Osteocyte (in vitro differentiated cells): ENCODE measurements around the gene CIP2A. TPM values are rescaled to one million over a fixed set of nuclear protein-coding genes. Genes with fewer than 3 reads are reported as not detected.

ENCODE experiments used
- DNase-seq: peaks from one replicate; pipeline ENCODE4 v3.0.0; 2021; ENCODE audit warnings: mixed read lengths; ENCODE audit not compliant: unreplicated experiment; ENCODE audit errors: extremely low spot score
- H3K27ac Mint-ChIP-seq: one replicate; pipeline ENCODE4 v1.8.0; 2021; ENCODE audit warnings: mild to moderate bottlenecking, mixed read lengths; ENCODE audit not compliant: unreplicated experiment
- H3K27me3 Mint-ChIP-seq: one replicate; pipeline ENCODE4 v1.8.0; 2021; ENCODE audit warnings: mixed read lengths; ENCODE audit not compliant: unreplicated experiment
- H3K36me3 Mint-ChIP-seq: one replicate; pipeline ENCODE4 v1.8.0; 2021; ENCODE audit warnings: mixed read lengths; ENCODE audit not compliant: unreplicated experiment
- H3K4me1 Mint-ChIP-seq: one replicate; pipeline ENCODE4 v1.8.0; 2021; ENCODE audit warnings: mixed read lengths; ENCODE audit not compliant: unreplicated experiment
- H3K4me3 Mint-ChIP-seq: one replicate; pipeline ENCODE4 v1.8.0; 2021; ENCODE audit warnings: mild to moderate bottlenecking, moderate library complexity, mixed read lengths; ENCODE audit not compliant: unreplicated experiment
- H3K9me3 Mint-ChIP-seq: one replicate; pipeline ENCODE4 v1.8.0; 2021; ENCODE audit warnings: mixed read lengths; ENCODE audit not compliant: unreplicated experiment
- total RNA-seq: library from RNA; stranded (reverse); gene quantifications from 2 replicates; pipeline ENCODE4 v1.2.1, GENCODE V29; 2021
- TF ChIP-seq, protein P1 (sequence below): fragments of 200-600 bp; sonication (generic); IDR thresholded peaks from 2 replicates; pipeline ENCODE4 v1.5.0; 2021; ENCODE audit warnings: antibody characterized with exemption, mild to moderate bottlenecking, moderate library complexity

Gene CIP2A
- total RNA-seq, 1 donor from 2014 or later = 10.2 TPM

DNA sequence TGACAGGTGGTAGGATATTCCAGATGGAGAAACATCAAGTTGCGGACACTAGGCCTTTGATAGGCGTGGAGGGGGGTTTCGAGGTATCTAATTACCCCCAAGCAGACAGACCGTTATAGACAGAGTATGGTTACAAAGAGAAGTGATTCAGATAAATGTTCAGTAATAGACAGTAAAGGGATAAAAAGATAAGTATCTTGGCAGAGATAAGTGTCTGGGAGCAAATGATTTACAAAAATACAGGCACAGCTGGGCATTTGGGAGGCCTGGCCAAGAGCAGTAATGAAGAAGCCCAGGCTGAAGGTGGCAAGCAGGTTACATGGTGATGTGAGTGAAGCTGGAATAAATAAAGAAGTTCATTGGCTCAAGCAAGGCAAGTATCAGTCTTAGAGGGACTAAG lies 78.2 kb downstream of the CIP2A start:
- TF ChIP-seq, protein P1, sequence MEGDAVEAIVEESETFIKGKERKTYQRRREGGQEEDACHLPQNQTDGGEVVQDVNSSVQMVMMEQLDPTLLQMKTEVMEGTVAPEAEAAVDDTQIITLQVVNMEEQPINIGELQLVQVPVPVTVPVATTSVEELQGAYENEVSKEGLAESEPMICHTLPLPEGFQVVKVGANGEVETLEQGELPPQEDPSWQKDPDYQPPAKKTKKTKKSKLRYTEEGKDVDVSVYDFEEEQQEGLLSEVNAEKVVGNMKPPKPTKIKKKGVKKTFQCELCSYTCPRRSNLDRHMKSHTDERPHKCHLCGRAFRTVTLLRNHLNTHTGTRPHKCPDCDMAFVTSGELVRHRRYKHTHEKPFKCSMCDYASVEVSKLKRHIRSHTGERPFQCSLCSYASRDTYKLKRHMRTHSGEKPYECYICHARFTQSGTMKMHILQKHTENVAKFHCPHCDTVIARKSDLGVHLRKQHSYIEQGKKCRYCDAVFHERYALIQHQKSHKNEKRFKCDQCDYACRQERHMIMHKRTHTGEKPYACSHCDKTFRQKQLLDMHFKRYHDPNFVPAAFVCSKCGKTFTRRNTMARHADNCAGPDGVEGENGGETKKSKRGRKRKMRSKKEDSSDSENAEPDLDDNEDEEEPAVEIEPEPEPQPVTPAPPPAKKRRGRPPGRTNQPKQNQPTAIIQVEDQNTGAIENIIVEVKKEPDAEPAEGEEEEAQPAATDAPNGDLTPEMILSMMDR = no peak
- DNase-seq = no peak
- H3K9me3 Mint-ChIP-seq = no peaks in the 10 kb centered on the region
- no peak overlapping the region for H3K4me3 Mint-ChIP-seq
- H3K27me3 Mint-ChIP-seq = peaks cover 10% of the 10 kb centered on the region
- H3K4me1 Mint-ChIP-seq = no peaks in the 10 kb centered on the region
- no peaks in the 10 kb centered on the region for H3K36me3 Mint-ChIP-seq
- H3K27ac Mint-ChIP-seq = no peak overlapping the region

- H3K27ac Mint-ChIP-seq = no peak within 1 kb of the TSS
- TF ChIP-seq, protein P1 = no peak
- peaks cover 6% of the 10 kb centered on the region for H3K27me3 Mint-ChIP-seq
Measured at GRCh38 chr3:108510496-108510895, 78.7 kb downstream of the CIP2A start, which contains the start of gene MYH15. TSS of gene MYH15 (minus strand) at chr3:108510596. CDS start at chr3:108510530, 66 bp downstream.

GRCh38 chr3:108509871-108510270 lies 79.4 kb downstream of the CIP2A start:
- TF ChIP-seq, protein P1 = no peak
- Mint-ChIP-seq H3K27me3 (peaks cover 5% of the 10 kb centered on the region), H3K36me3 (no peaks in the 10 kb centered on the region), H3K4me3 (no peak overlapping the region), H3K4me1 (no peaks in the 10 kb centered on the region), H3K27ac (no peak overlapping the region), H3K9me3 (no peaks in the 10 kb centered on the region)
- DNase-seq = no peak

More at GRCh38 chr3:108510496-108510895, 78.7 kb downstream of the CIP2A start, which contains the start of gene MYH15:
- DNase-seq = no peak
- no peaks in the 10 kb centered on the region for H3K36me3 Mint-ChIP-seq
- H3K4me1 Mint-ChIP-seq = no peaks in the 10 kb centered on the region
- no peak within 1 kb of the TSS for H3K4me3 Mint-ChIP-seq
- H3K9me3 Mint-ChIP-seq = no peaks in the 10 kb centered on the region

- no peak overlapping the region for H3K4me3 Mint-ChIP-seq
- peaks cover 8% of the 10 kb centered on the region for H3K27me3 Mint-ChIP-seq
- no peak overlapping the region for H3K27ac Mint-ChIP-seq
- no peaks in the 10 kb centered on the region for H3K36me3 Mint-ChIP-seq
- TF ChIP-seq, protein P1 = no peak
- no peak for DNase-seq
- H3K4me1 Mint-ChIP-seq = no peaks in the 10 kb centered on the region
- no peaks in the 10 kb centered on the region for H3K9me3 Mint-ChIP-seq
Measured at GRCh38 chr3:108509263-108509662, 80.0 kb downstream of the CIP2A start.

DNA sequence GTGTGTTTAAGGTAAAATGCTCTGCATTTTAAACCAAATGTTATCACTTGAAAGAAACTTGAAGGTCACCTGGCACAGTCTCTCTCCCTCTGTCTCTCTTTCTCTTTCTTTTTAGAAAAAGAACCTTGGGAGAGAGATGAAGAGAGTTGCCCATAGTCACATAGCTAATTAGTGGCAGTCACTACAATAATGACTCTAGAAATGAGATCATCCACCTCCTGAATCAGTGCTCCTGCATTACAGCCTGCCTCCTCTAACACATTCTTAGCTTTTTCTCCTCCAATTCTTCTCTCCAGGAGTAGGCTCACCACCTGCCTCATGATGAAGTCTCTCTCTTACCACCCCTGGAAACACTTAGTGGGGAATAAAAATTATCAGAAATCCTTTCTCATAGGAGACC lies 81.3 kb downstream of the CIP2A start:
- DNase-seq = no peak
- no peak overlapping the region for H3K4me3 Mint-ChIP-seq
- H3K27me3 Mint-ChIP-seq = peaks cover 9% of the 10 kb centered on the region
- H3K9me3 Mint-ChIP-seq = no peaks in the 10 kb centered on the region
- no peaks in the 10 kb centered on the region for H3K4me1 Mint-ChIP-seq
- H3K36me3 Mint-ChIP-seq = no peaks in the 10 kb centered on the region
- H3K27ac Mint-ChIP-seq = no peak overlapping the region
- TF ChIP-seq, protein P1 = no peak
